Right renal cortex interstitium (tissue), 3 donors: Measurements from ENCODE around the gene ALPI. TPM values are rescaled to one million over a fixed set of nuclear protein-coding genes. Genes with fewer than 3 reads are reported as not detected.
"Not testable (repeated sequence)": the region's sequence is repeated elsewhere in the genome, so short reads cannot be mapped to it uniquely, and the experiment has no call there.

Source experiments
- DNase-seq, 3 donors: peaks; one replicate each; pipeline ENCODE4 v3.0.0-alpha.2; 2013; ENCODE audit warnings: low read depth in 3 of 3, low spot score in 2 of 3
- polyA plus RNA-seq, 3 donors: library from polyadenylated mRNA; unstranded; fragments of 120-200 nt; gene quantifications; one replicate each; pipeline ENCODE4 v1.2.1, GENCODE V29; 2013; ENCODE audit not compliant: insufficient read length in 3 of 3

The ALPI gene
- polyA plus RNA-seq, 3 donors, result 0.10 to 0.14 TPM; not detected in 1

DNA sequence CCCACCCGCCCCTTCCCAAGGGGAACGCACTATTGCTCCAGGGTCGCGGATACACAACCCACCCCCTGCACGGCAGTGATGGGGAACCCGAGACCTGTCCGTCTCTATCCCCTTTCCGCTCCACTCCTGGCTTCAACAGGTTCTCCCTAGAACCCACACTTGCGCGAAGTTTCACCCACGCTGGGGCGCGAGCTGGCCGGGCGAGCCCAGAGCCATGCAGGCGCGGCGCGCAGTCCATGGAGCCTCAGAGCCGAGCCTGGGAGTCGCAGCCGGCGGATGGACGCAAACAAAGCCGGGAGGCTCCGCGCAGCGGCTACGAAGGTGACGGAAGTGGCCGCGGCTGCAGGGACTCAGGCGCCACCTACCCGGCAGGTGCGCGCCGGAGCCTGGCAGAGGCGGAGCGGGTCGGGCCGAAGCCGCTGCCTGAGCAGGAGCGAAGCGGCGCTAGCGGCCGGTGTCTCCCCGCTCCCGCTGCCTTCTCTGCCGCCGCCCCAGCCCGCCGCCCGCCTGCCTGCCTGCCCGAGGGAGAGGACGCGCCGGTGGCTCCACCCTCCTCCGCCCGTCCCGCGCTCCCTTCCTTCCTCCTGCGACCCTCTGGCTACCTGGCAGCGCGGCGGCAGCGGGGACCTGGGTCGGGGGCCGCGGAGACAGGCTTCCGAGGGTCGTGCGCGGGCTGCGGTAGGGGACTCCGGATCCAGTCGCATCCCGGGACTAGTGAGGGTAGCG lies 35.3 kb upstream of the ALPI start:
- no peak for DNase-seq

- no peak for DNase-seq
Measured at GRCh38 chr2:232421189-232421785, 34.7 kb upstream of the ALPI start.

GRCh38 chr2:232422051-232422450 lies 33.9 kb upstream of the ALPI start:
- DNase-seq, result no peak

- DNase-seq, result not testable (repeated sequence)
Measured at GRCh38 chr2:232422996-232423395, 33.0 kb upstream of the ALPI start.

DNA sequence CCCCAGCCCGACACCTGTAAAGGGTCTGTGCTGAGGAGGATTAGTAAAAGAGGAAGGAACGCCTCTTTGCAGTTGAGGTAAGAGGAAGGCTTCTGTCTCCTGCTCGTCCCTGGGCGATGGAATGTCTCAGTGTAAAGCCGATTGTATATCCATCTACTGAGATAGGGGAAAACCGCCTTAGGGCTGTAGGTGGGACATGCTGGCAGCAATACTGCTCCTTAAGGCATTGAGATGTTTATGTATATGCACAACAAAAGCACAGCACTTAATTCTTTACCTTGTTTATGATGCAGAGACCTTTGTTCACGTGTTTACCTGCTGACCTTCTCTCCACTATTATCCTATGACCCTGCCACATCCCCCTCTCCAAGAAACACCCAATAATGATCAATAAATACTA lies 32.5 kb upstream of the ALPI start:
- DNase-seq, result not testable (repeated sequence)

DNA sequence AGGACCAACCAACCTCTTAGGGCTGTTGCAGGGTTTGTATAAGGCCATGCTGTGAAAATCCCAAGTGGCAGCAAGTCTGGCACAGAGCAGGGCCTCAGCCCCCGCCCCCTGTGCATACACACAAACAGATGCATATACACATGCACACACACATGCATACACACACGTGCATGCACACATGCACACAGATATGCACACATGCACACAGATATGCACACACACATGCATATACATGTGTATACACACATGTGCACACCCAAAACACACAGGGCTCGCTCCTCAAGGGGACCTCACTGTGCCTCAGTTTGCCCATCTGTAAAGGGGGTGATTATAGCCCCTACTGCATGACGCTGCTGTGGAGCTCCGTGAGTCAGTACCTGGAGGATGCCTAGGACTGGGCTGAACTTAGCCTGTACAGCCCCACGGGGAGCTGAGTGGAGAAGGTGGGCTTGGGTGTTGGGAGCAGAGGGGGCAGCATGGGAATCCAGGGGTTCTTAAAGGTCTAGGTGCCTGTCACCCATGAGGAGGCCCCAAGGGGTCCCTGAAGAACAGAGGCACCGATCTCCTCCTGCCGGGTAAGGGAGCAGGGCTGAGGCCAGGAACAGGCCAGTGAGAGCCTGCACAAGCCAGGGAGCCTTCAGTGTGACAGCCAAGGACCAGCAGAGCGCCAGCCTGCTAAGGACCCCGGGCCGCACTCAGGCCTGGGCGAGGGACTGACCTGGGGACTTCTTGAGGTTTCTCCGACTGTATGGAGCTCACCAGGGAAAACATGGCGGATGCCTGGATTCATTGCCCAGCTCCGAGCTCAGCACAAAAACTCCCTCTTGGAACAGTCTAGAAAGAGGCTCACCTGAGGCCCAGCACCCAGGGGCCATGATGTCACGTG lies 24.0 kb upstream of the ALPI start:
- DNase-seq, result no peak

GRCh38 chr2:232432598-232433184 lies 23.3 kb upstream of the ALPI start:
- DNase-seq, result no peak

- DNase-seq, result not testable (repeated sequence)
Measured at GRCh38 chr2:232433622-232434021, 22.3 kb upstream of the ALPI start.

DNA sequence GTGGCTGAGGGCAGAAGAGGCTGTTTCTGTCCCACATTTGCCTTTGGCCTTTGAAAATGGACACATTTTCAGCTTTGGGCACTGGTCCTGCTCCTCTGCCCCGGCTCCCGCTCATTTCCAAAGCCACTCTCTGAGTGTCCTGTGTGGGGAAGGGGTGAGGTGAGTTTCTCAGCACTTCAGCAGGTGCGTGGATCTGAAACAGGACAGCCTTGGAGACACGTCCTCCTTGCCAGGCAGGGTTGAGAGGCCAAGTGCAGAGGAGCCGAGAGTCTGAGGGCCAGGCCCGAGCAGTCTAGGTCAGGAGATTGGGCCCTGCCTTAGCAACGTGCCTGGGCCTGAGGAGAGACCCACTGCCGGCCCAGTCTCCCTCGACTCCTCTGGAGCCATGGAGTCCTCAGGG lies 21.9 kb upstream of the ALPI start:
- no peak for DNase-seq

- no peak for DNase-seq
Measured at GRCh38 chr2:232434563-232435374, 21.2 kb upstream of the ALPI start.

- no peak for DNase-seq
Measured at GRCh38 chr2:232435375-232435648, 20.6 kb upstream of the ALPI start.

DNA sequence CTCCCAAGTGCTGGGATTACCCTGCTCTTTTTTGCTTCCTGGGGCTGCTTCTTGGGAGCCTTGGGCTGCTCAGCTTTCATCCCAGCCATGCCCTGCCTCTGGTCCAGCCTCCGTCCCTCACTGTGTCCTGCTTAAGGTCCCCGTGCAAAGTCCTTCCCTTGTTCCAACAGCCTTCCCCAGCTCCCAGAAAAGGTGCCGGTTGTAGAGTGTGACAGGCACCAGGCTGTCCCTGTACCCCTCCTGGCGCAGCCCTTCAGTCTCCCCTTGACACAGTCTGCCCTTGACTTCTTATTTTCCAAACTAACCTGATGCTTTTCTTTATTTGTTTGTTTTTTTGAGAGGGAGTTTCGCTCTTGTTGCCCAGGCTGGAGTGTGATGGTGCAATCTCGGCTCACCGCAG lies 20.1 kb upstream of the ALPI start:
- DNase-seq, result no peak

GRCh38 chr2:232436381-232437194 lies 19.4 kb upstream of the ALPI start:
- no peak for DNase-seq

- DNase-seq, result no peak
Measured at GRCh38 chr2:232437195-232437571, 18.8 kb upstream of the ALPI start.

DNA sequence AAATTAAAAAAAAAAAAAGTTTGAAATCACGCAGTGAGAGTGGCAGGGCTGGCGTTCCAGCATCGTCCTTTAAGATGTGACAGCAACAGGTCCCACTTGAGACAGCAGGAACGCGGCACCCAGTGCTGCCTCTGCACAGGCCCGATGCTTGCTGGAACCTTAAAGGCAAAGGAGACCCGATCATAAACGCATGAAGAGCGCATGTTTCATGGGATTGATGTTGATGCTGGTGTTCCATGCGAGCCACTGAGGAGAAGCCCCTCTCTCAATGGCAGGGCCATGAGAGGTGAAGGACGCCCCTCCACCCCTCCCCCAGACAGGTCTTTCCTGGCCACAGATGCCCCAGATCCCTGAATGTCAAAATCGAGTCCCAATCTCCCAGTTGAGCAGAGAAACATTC lies 17.9 kb upstream of the ALPI start:
- DNase-seq, result no peak

DNA sequence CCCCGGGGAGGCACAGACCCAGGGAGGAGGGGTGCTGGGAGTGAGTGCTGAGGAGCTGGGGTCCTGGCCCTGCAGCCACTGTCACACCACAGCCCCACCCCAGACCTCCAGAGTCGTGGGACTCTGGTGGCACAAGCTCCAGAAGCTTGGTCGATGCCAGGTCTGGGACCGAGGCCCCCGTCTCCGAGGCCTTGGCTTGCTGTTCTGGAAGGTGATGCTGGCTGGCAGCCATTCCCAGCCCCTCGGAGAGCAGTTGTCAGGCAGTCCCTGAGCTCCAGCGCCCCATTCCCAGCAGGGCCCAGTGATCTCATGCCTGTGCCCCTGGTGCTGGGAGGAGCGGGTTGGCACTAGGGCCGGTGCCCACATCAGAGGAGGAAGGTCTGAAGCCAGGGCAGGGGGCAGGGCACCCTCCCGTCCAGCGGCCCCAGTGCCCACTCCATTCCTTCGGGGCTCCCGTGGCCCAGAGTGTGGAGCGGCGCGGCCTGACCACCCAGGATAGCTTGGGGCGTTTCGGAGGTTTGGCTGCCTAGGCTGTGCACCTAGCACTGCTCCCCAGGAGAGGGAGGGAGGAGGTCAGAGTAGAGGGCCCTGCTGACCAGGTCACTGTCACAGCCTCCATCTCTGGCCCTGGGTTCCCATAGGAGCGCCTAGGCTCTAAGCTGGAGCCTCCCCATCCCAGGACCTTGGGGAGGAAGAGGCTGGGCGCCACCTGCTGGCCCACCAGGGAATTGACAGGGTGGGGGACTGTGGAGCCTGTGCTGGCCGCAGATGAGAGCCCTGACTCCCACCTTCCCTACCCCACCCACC lies 16.8 kb upstream of the ALPI start:
- no peak for DNase-seq

DNA sequence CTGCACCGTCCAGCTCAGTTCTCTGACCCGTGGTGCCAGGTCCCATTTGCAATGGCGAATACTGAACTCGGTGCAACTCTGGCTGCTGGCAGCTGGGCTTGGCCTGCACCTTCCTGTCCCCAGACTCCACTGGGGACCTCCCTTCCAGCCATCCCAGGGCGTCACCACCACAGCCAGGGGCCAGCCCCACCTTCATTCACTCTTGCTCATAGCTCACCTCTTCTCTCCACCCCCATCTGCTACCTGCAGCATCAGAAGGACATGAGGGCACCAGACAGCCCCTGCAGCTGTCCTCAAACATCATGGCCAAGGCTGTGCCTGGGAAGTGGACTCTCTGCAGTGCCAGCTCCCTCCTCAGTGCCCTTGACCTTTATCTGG lies 16.2 kb upstream of the ALPI start:
- no peak for DNase-seq

GRCh38 chr2:232440220-232441018 lies 15.5 kb upstream of the ALPI start:
- DNase-seq, result not testable (repeated sequence)
